ENCODE results near the gene CIRBP. TPM values are rescaled to one million over a fixed set of nuclear protein-coding genes. Genes with fewer than 3 reads are reported as not detected.

CIRBP gene
- total RNA-seq, 1 experiment from 2014 or later: 136 TPM

DNA sequence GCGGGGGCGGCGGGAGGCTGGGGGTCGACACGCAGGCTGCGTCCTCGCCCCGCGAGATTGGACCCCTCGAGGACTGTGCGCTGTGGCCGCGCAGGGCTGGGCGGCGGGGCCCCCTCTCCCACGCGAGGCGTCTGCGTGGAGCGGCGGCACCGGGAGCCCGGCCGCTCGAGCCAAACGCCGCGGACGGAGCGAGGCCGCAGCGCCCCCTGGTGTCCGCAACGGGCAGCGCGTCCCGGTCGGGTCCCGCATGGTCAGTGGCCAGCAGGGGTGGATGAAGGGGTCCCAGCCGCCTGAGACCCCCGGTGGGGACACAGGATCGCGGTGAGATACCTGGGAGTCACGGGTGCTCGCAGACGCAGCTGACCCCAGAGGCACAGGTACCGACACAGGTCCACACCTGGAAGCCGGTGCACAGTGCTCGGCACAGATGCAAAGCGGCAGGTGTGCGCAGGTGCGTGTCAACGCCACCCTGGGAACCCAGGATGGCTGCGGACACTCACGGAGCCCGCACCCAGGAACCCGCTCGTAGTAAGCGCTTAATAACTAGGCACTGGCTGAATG lies 2.1 kb upstream of the CIRBP start:
- Histone ChIP-seq H3K4me1 (ENCODE audit: insufficient read depth, low read length) (peaks cover 64% of the 10 kb centered on the region), H3K27me3 (ENCODE audit: low read length) (no peaks in the 10 kb centered on the region), H3K27ac (ENCODE audit: low read length) (peak overlapping the region; percentile 82), H3K4me2 (ENCODE audit: low read length) (peak overlapping the region; percentile 96), H3F3A (ENCODE audit: low read length, unreplicated experiment) (no peaks in the 10 kb centered on the region), H3K9me2 (replicated peaks; ENCODE audit: low read length) (no peaks in the 10 kb centered on the region), H3K4me3 (ENCODE audit: low read length) (peak overlapping the region; percentile 67), H4K20me1 (ENCODE audit: low read length) (no peaks in the 10 kb centered on the region), H3K36me3 (ENCODE audit: low read depth, low read length) (no peaks in the 10 kb centered on the region), H3K9ac (ENCODE audit: low read length) (peak overlapping the region; percentile 37), H2AFZ (ENCODE audit: low read length) (peak overlapping the region; percentile 67), H3K79me2 (ENCODE audit: low read length) (peaks cover 27% of the 10 kb centered on the region), H3K9me3 (ENCODE audit: low read length) (no peaks in the 10 kb centered on the region)
- no peak for TF ChIP-seq EZH2phosphoT487 (IDR thresholded peaks at IDR 0.05; ENCODE audit: borderline replicate concordance, low read length)
- TF ChIP-seq, protein P1, sequence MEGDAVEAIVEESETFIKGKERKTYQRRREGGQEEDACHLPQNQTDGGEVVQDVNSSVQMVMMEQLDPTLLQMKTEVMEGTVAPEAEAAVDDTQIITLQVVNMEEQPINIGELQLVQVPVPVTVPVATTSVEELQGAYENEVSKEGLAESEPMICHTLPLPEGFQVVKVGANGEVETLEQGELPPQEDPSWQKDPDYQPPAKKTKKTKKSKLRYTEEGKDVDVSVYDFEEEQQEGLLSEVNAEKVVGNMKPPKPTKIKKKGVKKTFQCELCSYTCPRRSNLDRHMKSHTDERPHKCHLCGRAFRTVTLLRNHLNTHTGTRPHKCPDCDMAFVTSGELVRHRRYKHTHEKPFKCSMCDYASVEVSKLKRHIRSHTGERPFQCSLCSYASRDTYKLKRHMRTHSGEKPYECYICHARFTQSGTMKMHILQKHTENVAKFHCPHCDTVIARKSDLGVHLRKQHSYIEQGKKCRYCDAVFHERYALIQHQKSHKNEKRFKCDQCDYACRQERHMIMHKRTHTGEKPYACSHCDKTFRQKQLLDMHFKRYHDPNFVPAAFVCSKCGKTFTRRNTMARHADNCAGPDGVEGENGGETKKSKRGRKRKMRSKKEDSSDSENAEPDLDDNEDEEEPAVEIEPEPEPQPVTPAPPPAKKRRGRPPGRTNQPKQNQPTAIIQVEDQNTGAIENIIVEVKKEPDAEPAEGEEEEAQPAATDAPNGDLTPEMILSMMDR (conservative IDR thresholded peaks at IDR 0.05; ENCODE audit: low read depth, low read length): peak; percentile 84
- POLR2A ChIA-PET (ENCODE audit: unreplicated experiment): interaction anchor here (0.9 kb wide), 1 partner anchor 8 kb away, joined by 3 read pairs; the partner anchor contains the start of gene FAM174C
- intact Hi-C loops (cut with micrococcal nuclease): loop anchor here (1.0 kb wide), 1 partner anchor 23 kb away; no protein-coding TSS in a partner anchor
- no TSS peak for BruUV-seq (replicated peaks)
- DNase-seq (peak; percentile 54), ATAC-seq (peak; percentile 9)
- CTCF ChIA-PET: interaction anchor here (0.6 to 3.8 kb wide), 5 partner anchors 9 to 95 kb away, joined by 6 to 124 read pairs (median 13); no protein-coding TSS in a partner anchor

DNA sequence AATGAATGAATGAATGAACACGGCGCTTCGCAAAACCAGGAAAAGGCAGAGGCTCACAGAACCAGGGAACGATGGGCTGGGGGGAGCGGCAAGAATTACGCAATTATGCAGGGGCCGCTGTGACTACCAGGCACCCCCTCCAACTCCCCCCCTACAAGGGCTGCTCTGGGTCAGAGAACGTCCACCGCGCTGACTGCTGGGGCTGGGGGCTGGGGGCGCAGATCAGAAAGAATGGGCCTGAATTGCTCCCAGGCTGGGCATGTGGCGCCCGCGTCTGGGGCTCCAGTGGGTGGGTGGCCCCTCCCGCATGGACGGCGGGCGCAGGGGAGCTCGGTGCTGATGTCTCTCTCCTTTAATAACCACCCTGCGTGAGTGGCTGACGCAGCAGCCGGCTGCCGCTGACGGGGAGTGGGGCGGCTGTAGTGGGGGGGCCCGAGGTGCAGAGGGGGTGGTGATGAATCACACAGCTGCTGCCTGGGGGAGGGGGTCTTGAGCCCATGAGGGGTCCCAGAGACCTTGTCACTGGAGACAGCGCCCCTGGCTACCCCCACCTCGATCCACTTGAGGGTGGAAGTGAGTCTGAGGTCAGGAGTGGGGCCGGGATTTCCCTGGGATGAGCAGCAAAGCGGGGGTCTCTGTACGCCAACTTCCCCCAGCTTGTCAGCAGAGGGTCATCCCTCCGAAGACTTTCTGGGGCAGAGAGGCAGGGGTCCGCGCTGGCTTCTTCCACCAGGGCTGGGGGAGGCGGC lies 1.5 kb upstream of the CIRBP start:
- Histone ChIP-seq H3K79me2 (ENCODE audit: low read length) (peaks cover 31% of the 10 kb centered on the region), H3K4me2 (ENCODE audit: low read length) (peak overlapping the region; percentile 96), H3K9me2 (replicated peaks; ENCODE audit: low read length) (no peaks in the 10 kb centered on the region), H3K9ac (ENCODE audit: low read length) (no peak overlapping the region), H3F3A (ENCODE audit: low read length, unreplicated experiment) (no peaks in the 10 kb centered on the region), H4K20me1 (ENCODE audit: low read length) (no peaks in the 10 kb centered on the region), H3K27ac (ENCODE audit: low read length) (no peak overlapping the region), H3K27me3 (ENCODE audit: low read length) (no peaks in the 10 kb centered on the region), H3K9me3 (ENCODE audit: low read length) (no peaks in the 10 kb centered on the region), H2AFZ (ENCODE audit: low read length) (peak overlapping the region; percentile 67; the same call in 1 of the 2 replicates), H3K4me3 (ENCODE audit: low read length) (peak overlapping the region; percentile 67), H3K36me3 (ENCODE audit: low read depth, low read length) (no peaks in the 10 kb centered on the region; the same call in 1 of the 2 replicates), H3K4me1 (ENCODE audit: insufficient read depth, low read length) (peaks cover 64% of the 10 kb centered on the region)
- TF ChIP-seq EZH2phosphoT487 (IDR thresholded peaks at IDR 0.05; ENCODE audit: borderline replicate concordance, low read length) (no peak), EZH2 (IDR thresholded peaks at IDR 0.05; ENCODE audit: low read length, unreplicated experiment) (no peak)
- TF ChIP-seq, protein P1 (conservative IDR thresholded peaks at IDR 0.05; ENCODE audit: low read depth, low read length): no peak
- DNase-seq (no peak), ATAC-seq (no peak)
- ChIA-PET POLR2A (ENCODE audit: unreplicated experiment) (no interaction called here), CTCF (interaction anchor here (3.8 kb wide), 1 partner anchor 23 kb away, joined by 124 read pairs; no protein-coding TSS in a partner anchor)
- intact Hi-C loops (cut with micrococcal nuclease): no loop called here
- BruUV-seq (replicated peaks): no TSS peak
